ENCODE data around the gene NOP53. TPM values are rescaled to one million over a fixed set of nuclear protein-coding genes. Genes with fewer than 3 reads are reported as not detected.

NOP53 gene
- total and polyA plus RNA-seq, 9 of the 15 experiments (the other 6 are each of a cell fraction or from before 2014, with no cell fraction given) = 6.5 to 274 (median 145) TPM

DNA sequence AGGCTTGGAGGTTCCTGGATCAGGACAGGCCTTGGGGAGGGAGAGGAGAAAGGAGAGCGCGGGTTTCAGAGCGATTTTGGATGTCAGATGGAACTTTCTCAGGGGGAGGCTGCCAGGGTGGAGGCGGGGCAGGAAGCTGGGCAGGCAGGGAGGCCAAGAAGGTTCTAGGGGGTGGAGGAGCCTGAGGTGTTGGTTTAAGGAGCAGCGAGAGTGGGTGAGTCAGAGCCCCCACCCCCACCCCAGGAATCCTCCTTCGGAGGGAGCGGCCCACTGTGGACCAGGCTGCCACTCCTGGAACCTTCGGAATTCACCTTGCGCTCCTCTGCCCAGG, 15.9 kb upstream of the NOP53 start (continued):
- TF ChIP-seq, protein P1, sequence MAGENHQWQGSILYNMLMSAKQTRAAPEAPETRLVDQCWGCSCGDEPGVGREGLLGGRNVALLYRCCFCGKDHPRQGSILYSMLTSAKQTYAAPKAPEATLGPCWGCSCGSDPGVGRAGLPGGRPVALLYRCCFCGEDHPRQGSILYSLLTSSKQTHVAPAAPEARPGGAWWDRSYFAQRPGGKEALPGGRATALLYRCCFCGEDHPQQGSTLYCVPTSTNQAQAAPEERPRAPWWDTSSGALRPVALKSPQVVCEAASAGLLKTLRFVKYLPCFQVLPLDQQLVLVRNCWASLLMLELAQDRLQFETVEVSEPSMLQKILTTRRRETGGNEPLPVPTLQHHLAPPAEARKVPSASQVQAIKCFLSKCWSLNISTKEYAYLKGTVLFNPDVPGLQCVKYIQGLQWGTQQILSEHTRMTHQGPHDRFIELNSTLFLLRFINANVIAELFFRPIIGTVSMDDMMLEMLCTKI (IDR thresholded peaks at IDR 0.05; ENCODE audit: partially characterized antibody) = no peak
- TF ChIP-seq ZNF217 (CRISPR knock-in tag; IDR thresholded peaks at IDR 0.05) (no peak), KLF13 (tag; IDR thresholded peaks at IDR 0.05; ENCODE audit: borderline replicate concordance, low read depth) (no peak), BMI1 (IDR thresholded peaks at IDR 0.05; ENCODE audit: low read length) (no peak), BRCA1 (IDR thresholded peaks at IDR 0.05) (no peak), BRCA1 (CRISPR knock-in tag; IDR thresholded peaks at IDR 0.05) (no peak), ZNF263 (CRISPR knock-in tag; IDR thresholded peaks at IDR 0.05; ENCODE audit: borderline replicate concordance) (peak; percentile 8; the same call in 1 of the 2 replicates), LEF1 (IDR thresholded peaks at IDR 0.05) (0 out of 2 replicates have a peak, but pooled peaks have one; percentile 23), ZC3H8 (IDR thresholded peaks at IDR 0.05) (no peak), ETS2 (tag; IDR thresholded peaks at IDR 0.05; ENCODE audit: borderline replicate concordance, poor library complexity, severe bottlenecking) (no peak), MAZ (CRISPR knock-in tag; conservative IDR thresholded peaks at IDR 0.05 in 1 of 2, IDR thresholded peaks at IDR 0.05 in 1 of 2) (peak; percentile 60 to 93; a peak in 2 of 4 replicates), ATF1 (CRISPR knock-in tag; IDR thresholded peaks at IDR 0.05) (no peak), ATF1 (tag; IDR thresholded peaks at IDR 0.05) (no peak), MEIS2 (IDR thresholded peaks at IDR 0.05; ENCODE audit: partially characterized antibody) (no peak), GTF2F1 (IDR thresholded peaks at IDR 0.05; ENCODE audit: low read depth, low read length) (no peak), MCM7 (IDR thresholded peaks at IDR 0.05) (no peak), TEAD4 (IDR thresholded peaks at IDR 0.05; ENCODE audit: low read length) (peak; percentile 84), TEAD4 (CRISPR knock-in tag; IDR thresholded peaks at IDR 0.05; ENCODE audit: borderline replicate concordance) (no peak), KLF10 (CRISPR knock-in tag; IDR thresholded peaks at IDR 0.05) (no peak), BCOR (IDR thresholded peaks at IDR 0.05) (no peak), ZNF324 (CRISPR knock-in tag; IDR thresholded peaks at IDR 0.05) (no peak)
- TF ChIP-seq, protein P2, sequence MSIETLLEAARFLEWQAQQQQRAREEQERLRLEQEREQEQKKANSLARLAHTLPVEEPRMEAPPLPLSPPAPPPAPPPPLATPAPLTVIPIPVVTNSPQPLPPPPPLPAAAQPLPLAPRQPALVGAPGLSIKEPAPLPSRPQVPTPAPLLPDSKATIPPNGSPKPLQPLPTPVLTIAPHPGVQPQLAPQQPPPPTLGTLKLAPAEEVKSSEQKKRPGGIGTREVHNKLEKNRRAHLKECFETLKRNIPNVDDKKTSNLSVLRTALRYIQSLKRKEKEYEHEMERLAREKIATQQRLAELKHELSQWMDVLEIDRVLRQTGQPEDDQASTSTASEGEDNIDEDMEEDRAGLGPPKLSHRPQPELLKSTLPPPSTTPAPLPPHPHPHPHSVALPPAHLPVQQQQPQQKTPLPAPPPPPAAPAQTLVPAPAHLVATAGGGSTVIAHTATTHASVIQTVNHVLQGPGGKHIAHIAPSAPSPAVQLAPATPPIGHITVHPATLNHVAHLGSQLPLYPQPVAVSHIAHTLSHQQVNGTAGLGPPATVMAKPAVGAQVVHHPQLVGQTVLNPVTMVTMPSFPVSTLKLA (conservative IDR thresholded peaks at IDR 0.05) = no peak
- TF ChIP-seq, protein P3, sequence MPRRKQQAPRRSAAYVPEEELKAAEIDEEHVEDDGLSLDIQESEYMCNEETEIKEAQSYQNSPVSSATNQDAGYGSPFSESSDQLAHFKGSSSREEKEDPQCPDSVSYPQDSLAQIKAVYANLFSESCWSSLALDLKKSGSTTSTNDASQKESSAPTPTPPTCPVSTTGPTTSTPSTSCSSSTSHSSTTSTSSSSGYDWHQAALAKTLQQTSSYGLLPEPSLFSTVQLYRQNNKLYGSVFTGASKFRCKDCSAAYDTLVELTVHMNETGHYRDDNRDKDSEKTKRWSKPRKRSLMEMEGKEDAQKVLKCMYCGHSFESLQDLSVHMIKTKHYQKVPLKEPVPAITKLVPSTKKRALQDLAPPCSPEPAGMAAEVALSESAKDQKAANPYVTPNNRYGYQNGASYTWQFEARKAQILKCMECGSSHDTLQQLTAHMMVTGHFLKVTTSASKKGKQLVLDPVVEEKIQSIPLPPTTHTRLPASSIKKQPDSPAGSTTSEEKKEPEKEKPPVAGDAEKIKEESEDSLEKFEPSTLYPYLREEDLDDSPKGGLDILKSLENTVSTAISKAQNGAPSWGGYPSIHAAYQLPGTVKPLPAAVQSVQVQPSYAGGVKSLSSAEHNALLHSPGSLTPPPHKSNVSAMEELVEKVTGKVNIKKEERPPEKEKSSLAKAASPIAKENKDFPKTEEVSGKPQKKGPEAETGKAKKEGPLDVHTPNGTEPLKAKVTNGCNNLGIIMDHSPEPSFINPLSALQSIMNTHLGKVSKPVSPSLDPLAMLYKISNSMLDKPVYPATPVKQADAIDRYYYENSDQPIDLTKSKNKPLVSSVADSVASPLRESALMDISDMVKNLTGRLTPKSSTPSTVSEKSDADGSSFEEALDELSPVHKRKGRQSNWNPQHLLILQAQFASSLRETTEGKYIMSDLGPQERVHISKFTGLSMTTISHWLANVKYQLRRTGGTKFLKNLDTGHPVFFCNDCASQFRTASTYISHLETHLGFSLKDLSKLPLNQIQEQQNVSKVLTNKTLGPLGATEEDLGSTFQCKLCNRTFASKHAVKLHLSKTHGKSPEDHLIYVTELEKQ (CRISPR knock-in tag; IDR thresholded peaks at IDR 0.05) = no peak
- TF ChIP-seq, protein P4, sequence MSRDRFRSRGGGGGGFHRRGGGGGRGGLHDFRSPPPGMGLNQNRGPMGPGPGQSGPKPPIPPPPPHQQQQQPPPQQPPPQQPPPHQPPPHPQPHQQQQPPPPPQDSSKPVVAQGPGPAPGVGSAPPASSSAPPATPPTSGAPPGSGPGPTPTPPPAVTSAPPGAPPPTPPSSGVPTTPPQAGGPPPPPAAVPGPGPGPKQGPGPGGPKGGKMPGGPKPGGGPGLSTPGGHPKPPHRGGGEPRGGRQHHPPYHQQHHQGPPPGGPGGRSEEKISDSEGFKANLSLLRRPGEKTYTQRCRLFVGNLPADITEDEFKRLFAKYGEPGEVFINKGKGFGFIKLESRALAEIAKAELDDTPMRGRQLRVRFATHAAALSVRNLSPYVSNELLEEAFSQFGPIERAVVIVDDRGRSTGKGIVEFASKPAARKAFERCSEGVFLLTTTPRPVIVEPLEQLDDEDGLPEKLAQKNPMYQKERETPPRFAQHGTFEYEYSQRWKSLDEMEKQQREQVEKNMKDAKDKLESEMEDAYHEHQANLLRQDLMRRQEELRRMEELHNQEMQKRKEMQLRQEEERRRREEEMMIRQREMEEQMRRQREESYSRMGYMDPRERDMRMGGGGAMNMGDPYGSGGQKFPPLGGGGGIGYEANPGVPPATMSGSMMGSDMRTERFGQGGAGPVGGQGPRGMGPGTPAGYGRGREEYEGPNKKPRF (IDR thresholded peaks at IDR 0.05; ENCODE audit: low read depth, low read length) = no peak
